Transverse colon (tissue), 4 donors: Measurements from ENCODE around the gene XRCC5. TPM values are rescaled to one million over a fixed set of nuclear protein-coding genes. Genes with fewer than 3 reads are reported as not detected.

Experiments used
- DNase-seq: peaks from one replicate; pipeline ENCODE4 v3.0.0-alpha.2; 2019
- H3K27ac ChIP-seq, 4 donors: fragments of 200-600 bp; sonication (generic); 2 replicates each; pipeline ENCODE4 v1.5.1; 2016 to 2018; ENCODE audit warnings: inconsistent platforms in 4 of 4
- H3K27me3 ChIP-seq: fragments of 200-600 bp; sonication (generic); 2 replicates; pipeline ENCODE4 v1.5.1; 2017; ENCODE audit warnings: inconsistent platforms
- H3K36me3 ChIP-seq, 4 donors: fragments of 200-600 bp; sonication (generic); 2 replicates each; pipeline ENCODE4 v1.5.1; 2017 to 2019; ENCODE audit warnings: inconsistent platforms in 4 of 4
- H3K4me1 ChIP-seq, 4 donors: fragments of 200-600 bp; sonication (generic); 2 replicates each; pipeline ENCODE4 v1.5.1; 2017 to 2020; ENCODE audit warnings: inconsistent platforms in 4 of 4
- H3K4me3 ChIP-seq, 4 donors: fragments of 200-600 bp; sonication (generic); 1 replicate in 1 of 4; 2 replicates in 3 of 4; pipeline versions ENCODE4 v1.5.1 to v1.6.1; 2017 to 2019; ENCODE audit warnings: inconsistent platforms in 4 of 4
- H3K9me3 ChIP-seq, 2 donors: fragments of 200-600 bp; sonication (generic); 2 replicates each; pipeline ENCODE4 v1.5.1; 2017 to 2019; ENCODE audit warnings: inconsistent platforms in 2 of 2
- EP300 ChIP-seq: sonication (generic); formaldehyde crosslinking; IDR thresholded peaks from one replicate; pipeline ENCODE4 v1.6.1; 2017; ENCODE audit warnings: antibody characterized with exemption, low read depth
- POLR2A ChIP-seq: fragments of 450-650 bp; IDR thresholded peaks from one replicate; pipeline ENCODE4 v1.6.1; 2016; ENCODE audit warnings: antibody characterized with exemption, mild to moderate bottlenecking, moderate library complexity
- POLR2AphosphoS5 ChIP-seq, 3 donors: sonication (generic); formaldehyde crosslinking; IDR thresholded peaks; one replicate each; pipeline ENCODE4 v1.6.1; 2016; ENCODE audit warnings: antibody characterized with exemption in 3 of 3
- whole genome bisulfite sequencing, 2 donors: methylation state at CpG; one replicate each; pipeline ENCODE4 v1.1.5; 2018; ENCODE audit warnings: low coverage in 1 of 2; 5-methylcytosine and 5-hydroxymethylcytosine counted together
- in situ Hi-C, 4 donors: fragments of 200-750 bp; cut with MboI; loops; one replicate each; pipeline versions ENCODE4 v1.15.0 to v1.15.1; 2017; ENCODE audit warnings: low sequenced_read_pairs in 3 of 4, low pct_ligation_motif_present in 1 of 4, low pct_unique_long_range_greater_than_20kb in 1 of 4
- intact Hi-C: fragments of 100-400 bp; cut with DNase I; formaldehyde crosslinking; loops from one replicate; pipeline ENCODE4 v1.15.1; 2023; ENCODE audit warnings: low total_unique reads
- total RNA-seq, 4 donors: library from RNA; depleted of rRNA; stranded (reverse); fragments of >200 nt; gene quantifications; one replicate each; pipeline ENCODE4 v1.1.0, GENCODE V29; 2016
- TF ChIP-seq, protein P1 (sequence below), 5 experiments: fragments of 200-600 bp in 3 of 5; fragments of 450-650 bp in 2 of 5; sonication (generic) in 3 of 5; IDR thresholded peaks; 1 replicate in 2 of 5; 2 replicates in 3 of 5; pipeline ENCODE4 v1.5.1; 2016 to 2017; ENCODE audit warnings: antibody characterized with exemption in 5 of 5, inconsistent platforms in 3 of 5, mild to moderate bottlenecking in 2 of 5, moderate library complexity in 1 of 5

Gene XRCC5
- total RNA-seq, 4 donors from 2014 or later, result 75.6 to 120 (median 101) TPM

DNA sequence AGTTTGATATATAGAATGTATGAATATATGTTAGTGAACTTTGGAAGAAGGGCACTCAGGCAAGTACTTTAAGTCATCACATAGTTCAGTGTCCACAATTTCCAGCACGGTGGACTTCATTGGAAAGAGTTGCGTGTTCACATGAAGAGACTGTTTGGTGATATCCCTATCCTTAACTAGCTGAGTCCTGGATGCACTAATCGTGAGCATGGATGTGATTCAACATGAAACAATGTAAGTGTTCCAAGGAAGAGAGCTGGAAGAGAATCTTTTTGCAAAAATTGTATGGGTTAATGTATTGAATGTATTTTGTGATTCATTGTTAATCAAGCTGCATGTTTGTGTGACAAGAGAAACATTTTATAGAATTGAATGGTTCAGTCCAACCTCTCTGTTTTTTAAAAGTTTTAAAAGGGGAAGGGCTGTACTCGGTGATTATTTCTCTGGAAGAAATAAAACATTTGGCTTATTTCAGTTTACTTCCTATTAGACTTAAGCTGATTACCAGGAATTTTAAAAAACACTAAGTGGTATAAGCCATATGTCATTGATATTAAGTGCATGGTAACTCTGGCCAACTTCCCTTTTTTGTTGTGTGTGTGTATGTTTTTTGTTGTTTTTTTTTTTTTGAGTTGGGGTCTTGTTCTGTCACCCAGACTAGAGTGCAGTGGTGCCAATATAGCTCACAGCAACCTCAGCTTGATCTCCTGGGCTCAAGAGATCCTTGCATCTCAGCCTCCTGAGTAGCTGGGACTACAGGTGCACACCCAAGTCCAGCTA lies 8.6 kb downstream of the XRCC5 start:
- Histone ChIP-seq H3K4me3 (no peak overlapping the region), H3K9me3 (no peaks in the 10 kb centered on the region), H3K27ac (no peak overlapping the region), H3K27me3 (no peaks in the 10 kb centered on the region), H3K36me3 (peaks cover 0 to 46% (median 24%) of the 10 kb centered on the region in 4 donors), H3K4me1 (peaks cover 6 to 30% (median 11%) of the 10 kb centered on the region in 4 donors)
- 75 to 79% methylated on average over 4 of the region's 4 CpGs for WGBS, 2 donors
- in situ Hi-C loops (loop anchor here in 2 of 4 donors (25.0 kb wide), 1 partner anchor 295 kb away; the partner anchor contains the start of gene SMARCAL1 (in 2 of the 2)), intact Hi-C loops (no loop called here)
- no peak for TF ChIP-seq POLR2A
- DNase-seq, result no peak

DNA sequence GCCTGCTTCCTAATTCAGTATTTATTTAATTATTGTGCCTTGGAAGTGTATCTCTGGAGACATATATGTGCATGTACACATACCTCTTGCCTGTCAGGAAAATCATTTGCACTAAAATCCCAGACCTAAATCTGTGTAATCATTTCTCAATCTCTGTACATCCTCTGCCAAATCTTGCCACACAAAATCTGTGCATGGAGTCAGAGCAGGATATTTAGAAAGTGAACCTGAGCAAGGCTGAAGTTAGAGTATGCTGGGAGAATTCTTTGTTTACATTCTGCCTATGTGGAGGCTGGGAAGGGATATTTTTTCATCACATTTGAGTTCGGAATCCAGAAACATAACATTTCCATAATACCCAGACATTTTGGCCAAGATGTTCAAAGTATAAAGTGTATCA lies 9.3 kb downstream of the XRCC5 start:
- H3K9me3 ChIP-seq, result no peaks in the 10 kb centered on the region
- H3K36me3 ChIP-seq, result peaks cover 0 to 52% (median 25%) of the 10 kb centered on the region in 4 donors
- TF ChIP-seq EP300, result no peak
- no peak for TF ChIP-seq POLR2A
- no peak for TF ChIP-seq POLR2AphosphoS5 (IDR thresholded peaks at IDR 0.05)
- TF ChIP-seq, protein P1, sequence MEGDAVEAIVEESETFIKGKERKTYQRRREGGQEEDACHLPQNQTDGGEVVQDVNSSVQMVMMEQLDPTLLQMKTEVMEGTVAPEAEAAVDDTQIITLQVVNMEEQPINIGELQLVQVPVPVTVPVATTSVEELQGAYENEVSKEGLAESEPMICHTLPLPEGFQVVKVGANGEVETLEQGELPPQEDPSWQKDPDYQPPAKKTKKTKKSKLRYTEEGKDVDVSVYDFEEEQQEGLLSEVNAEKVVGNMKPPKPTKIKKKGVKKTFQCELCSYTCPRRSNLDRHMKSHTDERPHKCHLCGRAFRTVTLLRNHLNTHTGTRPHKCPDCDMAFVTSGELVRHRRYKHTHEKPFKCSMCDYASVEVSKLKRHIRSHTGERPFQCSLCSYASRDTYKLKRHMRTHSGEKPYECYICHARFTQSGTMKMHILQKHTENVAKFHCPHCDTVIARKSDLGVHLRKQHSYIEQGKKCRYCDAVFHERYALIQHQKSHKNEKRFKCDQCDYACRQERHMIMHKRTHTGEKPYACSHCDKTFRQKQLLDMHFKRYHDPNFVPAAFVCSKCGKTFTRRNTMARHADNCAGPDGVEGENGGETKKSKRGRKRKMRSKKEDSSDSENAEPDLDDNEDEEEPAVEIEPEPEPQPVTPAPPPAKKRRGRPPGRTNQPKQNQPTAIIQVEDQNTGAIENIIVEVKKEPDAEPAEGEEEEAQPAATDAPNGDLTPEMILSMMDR (IDR thresholded peaks at IDR 0.05), result no peak
- intact Hi-C loops, result no loop called here
- 76 to 100% methylated on average over 1 of the region's 1 CpG for WGBS, 2 donors
- in situ Hi-C loops, result loop anchor here in 2 of 4 donors (25.0 kb wide), 1 partner anchor 294 kb away; the partner anchor contains the start of gene SMARCAL1 (in 2 of the 2)
- H3K4me1 ChIP-seq, result peaks cover 6 to 23% (median 11%) of the 10 kb centered on the region in 4 donors
- no peaks in the 10 kb centered on the region for H3K27me3 ChIP-seq
- no peak overlapping the region for H3K27ac ChIP-seq
- DNase-seq, result no peak
- H3K4me3 ChIP-seq, result no peak overlapping the region

DNA sequence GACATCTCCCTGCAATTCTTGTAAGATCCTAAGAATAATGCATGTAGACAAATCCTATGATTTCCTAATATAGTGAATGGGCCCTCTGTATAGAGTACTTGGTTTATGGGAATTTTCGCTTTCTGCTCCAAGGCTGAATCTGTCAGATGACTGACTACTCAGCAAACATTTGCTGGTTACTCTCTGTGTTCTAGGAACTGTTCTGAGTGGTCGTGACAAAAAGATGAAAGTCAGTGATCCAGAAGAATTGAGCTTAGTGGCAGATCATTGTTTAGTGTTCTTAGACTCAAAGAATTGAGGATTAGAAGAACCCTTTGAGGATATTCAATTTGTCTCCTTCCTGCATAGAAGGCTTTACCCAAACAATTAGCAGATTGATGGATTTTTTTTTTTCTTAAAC lies 10.0 kb downstream of the XRCC5 start:
- TF ChIP-seq POLR2A (no peak), EP300 (no peak), POLR2AphosphoS5 (IDR thresholded peaks at IDR 0.05) (no peak)
- TF ChIP-seq, protein P1 (IDR thresholded peaks at IDR 0.05), result no peak

DNA sequence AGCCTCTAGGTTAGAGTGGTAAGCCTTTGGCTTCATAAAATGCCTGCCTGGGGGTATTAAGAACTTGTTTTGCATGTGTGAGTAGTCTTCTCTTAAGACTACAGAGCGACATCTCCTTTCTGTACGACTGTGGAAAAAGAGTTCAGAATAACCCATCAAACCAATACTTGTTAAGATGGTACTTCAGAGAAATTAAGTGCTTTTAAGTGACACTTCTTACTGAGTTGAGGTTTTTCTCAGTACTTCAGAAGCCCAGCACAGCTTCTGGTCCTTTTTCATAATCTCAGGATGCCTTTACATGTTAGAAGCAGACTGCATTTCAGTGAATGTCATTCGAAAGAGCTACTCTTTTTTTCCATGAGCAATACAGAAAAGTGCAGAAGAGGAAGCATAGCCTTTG lies 10.8 kb downstream of the XRCC5 start:
- peaks cover 0 to 67% (median 30%) of the 10 kb centered on the region in 4 donors for H3K36me3 ChIP-seq
- intact Hi-C loops (no loop called here), in situ Hi-C loops (loop anchor here in 2 of 4 donors (25.0 kb wide), 1 partner anchor 292 kb away; the partner anchor contains the start of gene SMARCAL1 (in 2 of the 2))
- no peak for TF ChIP-seq POLR2A
- TF ChIP-seq POLR2AphosphoS5 (IDR thresholded peaks at IDR 0.05), result no peak
- TF ChIP-seq, protein P1 (IDR thresholded peaks at IDR 0.05), result no peak
- TF ChIP-seq EP300, result no peak
- H3K27me3 ChIP-seq, result no peaks in the 10 kb centered on the region
- no peak overlapping the region for H3K4me3 ChIP-seq
- WGBS, 2 donors, result 74 to 79% methylated on average over 2 to 3 of the region's 3 CpGs
- no peak overlapping the region for H3K27ac ChIP-seq
- no peaks in the 10 kb centered on the region for H3K9me3 ChIP-seq
- H3K4me1 ChIP-seq, result peaks cover 4 to 14% (median 6%) of the 10 kb centered on the region in 4 donors
- no peak for DNase-seq

More for the DNA sequence above, 10.0 kb downstream of the XRCC5 start:
- Histone ChIP-seq H3K27ac (no peak overlapping the region), H3K4me3 (no peak overlapping the region), H3K4me1 (peaks cover 6 to 18% (median 9%) of the 10 kb centered on the region in 4 donors), H3K27me3 (no peaks in the 10 kb centered on the region), H3K9me3 (no peaks in the 10 kb centered on the region), H3K36me3 (peaks cover 0 to 59% (median 26%) of the 10 kb centered on the region in 4 donors)
- 83 to 91% methylated on average over 1 to 2 of the region's 2 CpGs for WGBS, 2 donors
- intact Hi-C loops (no loop called here), in situ Hi-C loops (loop anchor here in 2 of 4 donors (25.0 kb wide), 1 partner anchor 293 kb away; the partner anchor contains the start of gene SMARCAL1 (in 2 of the 2))
- no peak for DNase-seq
